HPDE6-E6E7 (cell line): ENCODE results near the gene COL26A1.
"Not testable (repeated sequence)": the region's sequence is repeated elsewhere in the genome, so short reads cannot be mapped to it uniquely, and the experiment has no call there.

ENCODE experiments used
- DNase-seq: peaks from one replicate; pipeline ENCODE4 v3.0.0; 2011; ENCODE audit warnings: missing footprints; ENCODE audit errors: extremely low spot score

Gene COL26A1

DNA sequence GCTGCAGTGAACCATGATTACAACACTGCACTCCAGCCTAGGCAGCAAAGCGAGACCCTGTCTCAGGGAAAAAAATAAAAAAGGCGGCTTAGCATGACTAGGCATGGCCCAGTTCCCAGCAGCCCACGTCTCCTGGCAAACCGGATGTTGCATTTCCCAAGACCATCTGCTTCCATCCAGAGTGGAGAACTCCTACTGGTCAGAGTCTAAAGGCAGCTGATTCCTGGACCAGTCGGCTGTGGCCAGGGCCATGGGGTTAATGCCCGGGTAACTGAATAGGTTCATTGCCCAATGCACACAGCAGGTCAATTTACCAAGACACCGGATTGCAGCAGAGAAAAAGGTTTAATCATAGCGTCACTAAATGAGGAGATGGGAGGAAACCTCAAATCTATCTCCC lies 133.3 kb downstream of the COL26A1 start:
- no peak for DNase-seq

DNA sequence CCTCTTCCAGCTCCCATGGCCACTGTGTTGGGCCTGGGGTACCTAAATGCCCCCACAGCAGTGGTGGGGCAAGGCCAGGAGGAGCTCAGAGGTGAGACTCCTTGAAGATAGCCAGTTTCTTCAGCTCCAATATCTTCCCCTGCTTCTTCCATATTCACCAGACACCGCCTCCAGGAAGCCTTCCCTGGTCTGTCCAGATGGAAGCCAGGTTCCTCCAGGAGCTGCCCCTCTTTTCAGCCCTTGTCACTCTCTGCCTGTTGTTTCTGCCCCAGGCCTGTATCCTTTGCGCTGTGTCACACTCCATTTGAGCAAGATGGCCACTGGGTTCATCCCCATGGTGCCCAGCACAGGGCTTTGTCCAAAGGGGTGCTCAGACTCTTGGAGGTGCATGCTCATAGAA lies 138.7 kb downstream of the COL26A1 start:
- DNase-seq = no peak

DNA sequence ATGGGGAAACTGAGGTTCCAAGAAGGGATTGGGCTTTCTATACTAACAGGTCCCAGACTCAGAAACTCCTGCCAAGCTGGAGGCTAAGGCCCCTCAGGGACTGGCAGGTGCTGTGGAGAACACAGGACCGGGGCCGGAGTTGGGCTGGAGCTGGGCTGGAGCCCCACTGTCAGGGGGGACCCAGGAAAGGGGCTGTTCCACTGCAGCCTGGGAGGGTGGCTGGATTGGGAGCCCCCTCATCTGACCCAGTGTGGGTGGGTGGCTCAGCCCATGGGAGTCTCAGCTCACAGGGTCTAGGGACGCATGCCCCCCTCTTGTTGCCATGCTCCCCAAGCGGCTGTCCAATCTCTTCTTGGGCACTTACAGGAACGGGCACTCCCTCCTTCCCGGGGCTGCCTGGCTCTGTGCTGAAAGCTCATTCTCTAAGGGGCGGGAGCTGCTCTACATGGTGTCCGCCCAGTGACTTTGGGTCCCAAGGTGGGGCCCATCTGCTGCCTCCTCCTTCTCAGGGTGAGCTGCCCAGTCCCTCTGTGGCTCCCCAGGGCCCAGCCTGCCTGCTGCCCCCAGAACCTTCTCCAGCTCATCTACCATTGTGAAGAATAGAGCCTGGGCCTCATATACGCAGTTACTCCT lies 139.9 kb downstream of the COL26A1 start:
- no peak for DNase-seq

DNA sequence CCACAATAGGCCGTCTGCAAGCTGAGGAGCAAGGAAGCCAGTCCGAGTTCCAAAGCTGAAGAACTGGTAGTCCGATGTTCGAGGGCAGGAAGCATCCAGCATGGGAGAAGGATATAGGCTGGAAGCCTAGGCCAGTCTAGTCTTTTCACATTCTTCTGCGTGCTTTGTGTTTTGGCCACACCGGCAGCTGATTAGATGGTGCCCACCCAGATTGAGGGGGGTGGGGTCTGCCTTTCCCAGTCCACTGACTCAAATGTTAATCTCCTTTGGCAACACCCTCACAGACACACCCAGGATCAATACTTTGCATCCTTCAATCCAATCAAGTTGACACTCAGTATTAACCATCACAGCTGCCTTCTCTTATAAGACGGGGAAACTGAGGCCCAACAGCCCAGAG lies 142.8 kb downstream of the COL26A1 start:
- DNase-seq = not testable (repeated sequence)

DNA sequence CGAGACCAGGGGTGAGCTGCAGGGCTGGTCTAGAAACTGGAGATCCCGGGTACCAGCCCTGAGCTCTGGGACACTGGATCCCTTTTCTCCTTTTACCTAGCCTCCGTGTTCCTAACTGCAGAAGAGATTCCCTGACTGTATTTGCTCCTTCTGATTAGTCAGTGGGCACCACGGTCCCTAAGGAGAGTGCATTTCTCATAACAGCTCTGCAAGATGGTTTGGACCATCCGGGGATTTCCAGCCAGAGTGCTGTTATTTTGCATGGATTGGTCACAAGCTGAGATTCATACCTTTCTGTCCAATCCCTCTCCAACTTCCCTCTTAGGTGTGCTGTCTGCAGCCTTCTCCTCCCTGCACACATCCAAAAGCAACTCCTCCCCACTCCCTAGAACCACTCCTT lies 143.9 kb downstream of the COL26A1 start:
- DNase-seq = no peak

GRCh38 chr7:101507327-101507726 lies 144.7 kb downstream of the COL26A1 start:
- no peak for DNase-seq

- peak; percentile 23 for DNase-seq
Observed at GRCh38 chr7:101507791-101508252, 145.1 kb downstream of the COL26A1 start.

DNA sequence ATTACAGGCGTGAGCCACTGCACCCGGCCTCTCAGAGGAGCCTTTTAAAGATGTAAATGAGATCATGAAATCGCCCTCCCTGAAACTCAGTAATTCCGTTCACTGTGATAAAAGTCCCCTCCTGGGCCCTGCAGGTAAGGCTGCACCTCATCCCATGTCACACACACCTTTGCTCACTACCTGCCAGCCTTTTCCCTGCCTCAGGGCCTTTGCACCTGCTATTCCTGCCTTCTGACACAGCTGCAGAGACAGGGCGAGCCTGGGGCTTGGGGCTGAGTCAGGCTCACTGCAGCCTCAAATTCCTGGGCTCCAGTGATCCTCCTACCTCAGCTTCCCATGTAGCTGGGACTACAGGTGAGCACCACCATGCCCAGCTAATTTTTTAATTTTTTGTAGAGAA lies 147.6 kb downstream of the COL26A1 start:
- DNase-seq = no peak

DNA sequence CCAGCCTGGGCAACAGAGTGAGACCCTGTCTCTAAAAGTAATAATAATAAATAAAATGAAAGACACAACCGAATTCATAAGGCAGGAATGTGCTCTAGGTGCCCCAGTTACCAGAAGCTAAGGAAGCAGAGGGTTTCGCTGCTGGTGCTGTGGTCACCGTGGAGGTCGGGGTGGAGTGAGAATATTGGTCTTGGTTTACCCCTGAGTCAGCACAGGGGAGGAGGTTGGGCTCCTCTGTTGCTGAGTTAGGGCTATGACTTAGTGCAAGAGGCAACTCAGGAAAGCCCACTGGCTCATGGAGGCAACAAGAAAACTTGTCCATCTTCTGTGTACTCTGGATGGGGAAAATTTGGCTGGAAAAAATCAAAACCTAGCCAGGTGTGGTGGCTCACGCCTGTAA lies 149.3 kb downstream of the COL26A1 start:
- DNase-seq = no peak

- DNase-seq = no peak
Observed at GRCh38 chr7:101516851-101517250, 154.2 kb downstream of the COL26A1 start.

GRCh38 chr7:101517304-101517703 lies 154.6 kb downstream of the COL26A1 start:
- DNase-seq = no peak

DNA sequence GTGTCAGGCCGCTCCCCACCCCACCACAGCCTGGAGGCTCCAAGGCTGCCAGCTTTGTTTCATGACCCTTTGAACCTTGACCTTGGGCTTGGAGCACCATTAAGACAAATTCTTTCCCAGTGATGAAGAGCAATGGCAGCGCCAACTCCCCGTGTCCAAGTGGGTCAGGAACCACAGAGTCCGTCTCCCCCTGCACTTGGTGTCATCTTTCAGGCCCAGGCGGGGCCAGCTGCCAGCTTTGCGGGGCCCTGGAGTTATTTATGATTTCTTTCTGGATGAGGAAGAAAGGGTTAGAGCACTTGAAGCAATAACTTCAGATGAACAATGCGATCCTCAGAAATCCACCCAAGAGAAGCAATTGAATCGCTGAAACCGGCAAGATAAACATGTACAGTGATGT lies 155.7 kb downstream of the COL26A1 start:
- DNase-seq = no peak

DNA sequence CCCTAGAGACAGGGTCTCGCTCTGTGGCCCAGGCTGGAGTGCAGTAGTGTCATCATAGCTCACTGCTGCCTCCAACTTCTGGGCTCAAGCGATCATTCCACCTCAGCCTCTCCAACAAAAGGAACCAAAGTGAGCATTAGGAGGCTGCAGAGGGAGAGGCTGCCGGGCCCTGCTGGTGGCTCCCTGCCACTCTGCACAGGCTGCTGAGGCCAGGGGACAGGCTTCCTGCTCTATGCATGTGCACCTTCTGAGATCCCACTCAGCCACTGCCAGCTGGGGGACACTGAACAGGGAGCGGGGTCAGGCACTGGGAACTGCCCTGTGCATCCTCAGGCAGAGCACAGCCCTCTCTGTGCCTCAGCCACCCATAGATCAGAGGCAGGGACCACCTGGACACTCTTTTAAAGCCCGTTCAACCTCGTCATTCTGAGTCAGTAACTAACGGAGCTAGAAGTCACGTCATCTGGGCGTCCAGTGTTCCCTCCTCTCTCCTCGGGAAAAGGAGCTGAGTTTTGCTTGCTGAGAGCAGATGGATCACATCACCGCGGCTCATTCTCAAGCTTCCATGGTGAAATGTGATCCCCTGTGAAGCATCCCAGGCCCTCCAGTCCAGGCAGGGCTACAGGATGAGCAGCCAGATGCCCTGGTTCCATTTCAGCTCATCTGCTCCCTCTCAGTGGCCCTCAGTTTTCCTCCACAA lies 156.8 kb downstream of the COL26A1 start:
- DNase-seq = no peak

DNA sequence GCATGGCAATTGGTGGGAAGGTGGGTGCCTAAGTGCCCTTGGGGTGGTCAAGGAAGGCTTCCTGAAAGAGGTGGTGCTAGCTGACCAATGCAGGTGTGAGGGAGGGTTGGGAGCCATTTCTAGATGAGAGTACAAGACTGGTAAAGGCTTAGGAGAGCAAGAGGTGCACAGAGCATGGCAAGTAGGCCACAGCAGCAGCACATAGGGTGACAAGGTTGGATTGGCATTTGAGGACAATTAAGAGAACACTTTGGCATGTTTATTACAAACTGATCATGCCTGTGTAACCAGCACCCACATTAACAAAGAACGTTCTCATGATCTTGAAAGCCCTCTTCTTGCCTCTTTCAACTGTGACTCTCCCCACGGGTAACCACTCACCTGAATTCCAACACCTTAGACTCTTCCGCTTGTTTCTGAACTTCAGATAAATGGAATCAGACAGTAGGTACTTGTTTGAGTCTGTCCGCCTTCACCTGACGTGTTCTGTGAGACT lies 158.8 kb downstream of the COL26A1 start:
- no peak for DNase-seq

GRCh38 chr7:101522021-101522420 lies 159.3 kb downstream of the COL26A1 start:
- no peak for DNase-seq

GRCh38 chr7:101527844-101528667 lies 165.4 kb downstream of the COL26A1 start:
- no peak for DNase-seq

GRCh38 chr7:101529560-101529959 lies 166.9 kb downstream of the COL26A1 start:
- DNase-seq = no peak

GRCh38 chr7:101531726-101532357 lies 169.2 kb downstream of the COL26A1 start:
- no peak for DNase-seq

GRCh38 chr7:101532400-101533102 lies 169.9 kb downstream of the COL26A1 start:
- DNase-seq = no peak

DNA sequence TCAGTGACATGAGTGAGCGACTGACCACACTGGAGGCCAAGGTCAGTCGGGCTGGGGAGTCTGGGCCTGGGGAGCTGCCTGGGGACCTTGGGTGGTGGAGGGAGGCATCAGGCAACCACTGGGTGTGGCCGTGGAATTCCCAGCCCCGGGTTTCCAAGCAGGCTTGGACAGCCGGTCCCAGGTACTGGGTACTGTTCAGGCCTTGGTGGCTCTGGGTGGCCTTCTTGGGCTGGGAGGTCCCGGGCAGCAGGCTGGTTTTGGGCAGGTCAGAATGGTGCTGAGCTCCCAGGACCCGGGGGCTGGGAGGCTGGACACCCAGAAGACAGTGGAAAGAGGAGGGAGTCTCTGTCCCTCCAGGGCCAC lies 170.4 kb downstream of the COL26A1 start:
- DNase-seq = no peak

GRCh38 chr7:101534015-101534803 lies 171.5 kb downstream of the COL26A1 start:
- no peak for DNase-seq
